Measurements from ENCODE around the gene NDC80.

NDC80 gene

GRCh38 chr18:2559249-2559648 is 12.1 kb upstream of the NDC80 start:
- no peak for DNase-seq (ENCODE audit: low spot score)

DNA sequence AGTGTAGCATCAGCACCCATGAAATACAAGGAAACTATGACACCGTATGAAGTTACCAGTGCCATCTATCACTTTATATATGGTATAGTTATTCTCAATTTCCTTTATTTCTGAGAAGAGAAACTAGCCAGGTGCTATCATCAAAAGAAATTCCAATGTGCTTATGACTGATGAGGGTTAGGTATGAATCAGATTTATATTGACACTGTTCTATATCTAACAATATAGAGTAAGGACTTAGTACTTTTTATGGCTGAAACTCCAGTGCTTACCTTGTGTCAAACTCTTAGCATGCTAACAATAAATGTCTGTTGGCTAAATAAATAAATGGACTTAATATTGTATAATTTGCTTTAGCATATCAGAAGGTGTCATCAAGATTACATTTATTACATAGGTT is 7.0 kb upstream of the NDC80 start:
- no peak for DNase-seq (ENCODE audit: low spot score)

GRCh38 chr18:2568129-2568528 is 3.2 kb upstream of the NDC80 start:
- no peak for DNase-seq (ENCODE audit: low spot score)

DNA sequence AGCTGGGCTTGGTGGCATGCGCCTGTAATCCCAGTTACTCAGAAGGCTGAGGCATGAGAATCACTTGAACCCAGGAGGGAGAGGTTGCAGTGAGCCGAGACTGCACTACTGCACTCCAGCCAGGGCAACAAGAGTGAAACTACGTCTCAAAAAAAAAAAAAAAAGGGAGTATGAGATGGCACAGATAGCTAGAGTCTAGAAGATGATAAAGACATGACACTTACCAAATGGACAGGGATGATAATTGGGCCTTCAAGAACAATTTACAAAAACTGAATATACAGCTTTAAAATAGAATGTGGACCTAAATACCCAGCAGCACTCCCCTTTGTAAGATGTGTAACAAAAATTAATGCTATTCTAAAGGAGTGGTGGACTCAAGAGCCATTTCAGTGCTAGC is 2.8 kb upstream of the NDC80 start:
- DNase-seq (ENCODE audit: low spot score): no peak

DNA sequence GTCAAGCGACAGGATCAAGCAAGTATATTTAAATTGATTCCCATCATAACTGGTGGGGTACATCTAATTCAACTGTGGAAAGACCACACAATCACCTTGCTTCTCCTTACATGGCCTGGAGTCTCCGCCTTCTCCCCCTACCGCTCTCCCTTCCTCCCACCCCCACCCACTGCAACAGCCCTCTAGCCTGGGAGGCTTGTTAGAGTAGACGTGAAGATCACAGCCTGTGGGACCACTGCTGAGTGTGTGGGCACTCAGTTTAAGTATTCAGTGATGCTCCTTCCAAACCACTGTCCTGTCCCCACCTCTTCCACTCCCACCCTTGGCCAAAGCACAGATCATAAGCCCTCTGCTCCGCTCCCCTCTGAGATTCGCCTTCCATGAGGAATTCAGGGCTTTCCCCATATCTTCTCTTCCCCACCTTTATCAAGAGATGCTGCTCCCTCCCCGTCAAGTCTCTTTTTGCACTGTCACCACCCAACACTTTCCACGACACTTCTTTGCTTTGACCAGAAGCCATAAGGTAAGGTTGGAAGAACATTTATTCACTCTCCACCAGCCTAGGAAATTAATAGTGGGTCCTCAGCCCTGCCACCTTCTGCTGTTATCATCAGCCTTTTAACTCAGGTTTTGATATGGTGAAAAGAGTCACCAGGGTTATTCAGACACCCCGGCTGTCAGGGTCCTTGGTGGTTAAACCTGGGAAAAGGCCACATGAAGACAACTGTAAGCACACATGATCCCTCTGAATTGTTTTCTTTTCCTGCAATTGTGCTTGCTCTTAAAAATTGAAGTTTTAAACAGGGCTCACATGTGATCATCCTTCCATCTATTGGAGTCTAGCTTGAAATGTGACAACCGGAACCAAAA is 1.8 kb upstream of the NDC80 start:
- no peak for DNase-seq (ENCODE audit: low spot score)

- DNase-seq (ENCODE audit: low spot score): peak; percentile 80
These were observed 571 bp upstream of the NDC80 start for GRCh38 chr18:2570772-2571199.

DNA sequence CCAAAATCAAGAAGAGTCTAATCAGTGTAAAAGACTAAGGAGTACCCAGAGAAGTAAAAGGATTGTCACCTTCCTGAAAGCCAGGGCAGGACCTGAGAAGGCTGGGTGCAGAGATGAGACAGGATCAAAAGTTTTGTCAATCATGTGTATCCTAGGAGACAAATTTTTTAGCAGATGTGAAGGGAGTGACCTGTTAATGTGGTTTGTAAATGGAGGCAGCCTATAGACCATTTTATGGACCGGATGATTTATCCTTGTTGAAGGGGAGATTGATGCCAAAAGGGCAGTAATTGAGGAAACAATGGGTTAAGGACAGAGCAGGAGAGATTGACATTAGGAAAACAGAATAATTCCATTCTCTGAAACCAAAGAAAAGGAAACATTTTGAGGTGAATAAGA is 813 bp downstream of the NDC80 start:
- no peak for DNase-seq (ENCODE audit: low spot score)

DNA sequence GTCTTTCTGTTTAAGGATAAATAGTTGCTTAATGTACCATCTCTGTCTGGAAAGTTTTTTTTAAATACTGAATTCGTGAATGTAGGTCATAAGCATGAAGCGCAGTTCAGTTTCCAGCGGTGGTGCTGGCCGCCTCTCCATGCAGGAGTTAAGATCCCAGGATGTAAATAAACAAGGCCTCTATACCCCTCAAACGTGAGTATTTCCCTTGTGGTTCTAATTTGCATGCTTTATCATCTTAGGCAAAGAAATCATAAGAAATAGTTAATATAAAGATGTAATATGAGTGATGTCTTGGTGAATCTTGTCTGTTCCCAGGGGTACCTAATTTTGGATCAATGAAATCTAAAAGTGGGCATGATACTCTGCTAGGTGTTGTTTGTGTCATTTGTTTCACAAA is 1.5 kb downstream of the NDC80 start:
- DNase-seq (ENCODE audit: low spot score): no peak

DNA sequence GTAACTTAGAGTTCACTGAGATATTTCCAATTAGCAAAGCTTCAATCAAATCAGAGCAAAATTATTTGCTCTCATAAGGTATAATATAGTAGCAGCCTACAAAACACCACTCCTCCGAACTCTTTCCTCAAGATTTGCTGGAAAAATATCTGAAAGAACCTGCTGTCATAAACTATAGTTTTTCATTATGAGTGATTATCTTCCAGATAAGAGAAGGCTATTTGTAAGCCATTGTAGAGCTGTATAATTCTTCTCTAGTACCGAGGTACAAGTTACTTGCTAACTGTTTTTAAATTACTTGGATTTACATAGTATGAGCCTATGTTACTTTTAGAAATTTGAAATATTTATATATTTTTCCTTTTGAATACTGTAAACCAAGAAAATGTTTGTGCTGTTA is 2.1 kb downstream of the NDC80 start:
- DNase-seq (ENCODE audit: low spot score): no peak

GRCh38 chr18:2587788-2588187 is 16.4 kb downstream of the NDC80 start:
- DNase-seq (ENCODE audit: low spot score): no peak

DNA sequence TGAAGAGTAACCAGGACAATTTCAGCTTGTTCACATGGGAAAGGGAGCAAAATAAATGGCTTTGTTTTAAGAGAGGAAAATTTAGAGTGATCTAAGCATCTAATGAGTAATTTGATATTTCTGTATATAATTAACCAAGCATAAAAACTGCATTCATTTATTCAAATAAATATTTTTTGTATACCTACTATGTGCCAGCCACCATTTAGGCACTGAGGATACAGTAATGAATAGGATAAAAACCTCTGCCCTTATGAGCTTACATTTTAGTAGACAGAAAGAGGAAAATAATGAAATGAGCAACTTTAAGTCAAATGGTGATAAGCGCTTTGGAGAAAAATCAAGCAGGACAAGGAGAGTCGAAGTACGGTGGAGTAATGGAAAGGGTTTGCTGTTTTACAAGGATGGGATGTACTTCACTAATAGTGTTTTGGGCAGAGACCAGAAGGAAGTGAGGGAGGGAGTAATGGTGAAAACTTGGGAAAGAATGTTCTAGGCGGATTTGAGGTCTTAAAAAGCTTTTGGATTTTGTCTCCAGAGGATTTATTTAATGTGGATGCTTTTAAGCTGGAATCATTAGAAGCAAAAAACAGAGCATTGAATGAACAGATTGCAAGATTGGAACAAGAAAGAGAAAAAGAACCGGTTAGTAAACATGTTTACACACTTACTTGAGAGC is 17.4 kb downstream of the NDC80 start:
- DNase-seq (ENCODE audit: low spot score): no peak

DNA sequence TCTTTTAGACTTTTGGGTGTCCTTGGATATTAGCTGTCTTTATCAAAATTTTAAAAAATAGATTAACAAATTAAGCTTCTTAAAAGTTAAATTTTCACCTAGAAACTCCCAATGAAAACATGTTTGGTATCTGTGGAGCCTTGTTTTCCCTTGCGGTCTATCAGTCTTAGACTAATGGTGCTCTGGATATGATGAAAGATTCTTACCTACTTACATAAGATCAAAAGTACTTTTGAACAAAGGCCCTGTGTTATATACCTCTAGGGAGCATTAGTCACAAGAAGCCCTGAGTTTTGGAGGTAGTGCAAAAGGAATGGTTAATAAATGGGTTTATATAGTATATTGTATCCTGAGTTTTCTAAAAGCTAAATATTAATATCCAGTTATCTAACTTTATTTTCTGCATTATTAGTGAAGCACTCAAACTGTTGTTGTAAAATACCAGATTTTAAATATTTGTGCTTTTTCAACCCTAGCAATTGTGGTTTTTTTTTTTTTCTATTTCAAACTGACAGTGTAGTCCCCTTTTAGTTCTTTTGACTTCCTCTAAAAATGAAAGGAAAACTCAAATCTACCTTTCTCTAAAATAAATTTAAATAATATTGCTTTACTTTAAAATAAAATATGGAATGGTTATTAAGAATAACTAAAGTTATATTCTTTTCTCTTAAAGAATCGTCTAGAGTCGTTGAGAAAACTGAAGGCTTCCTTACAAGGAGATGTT is 18.1 kb downstream of the NDC80 start:
- DNase-seq (ENCODE audit: low spot score): no peak

DNA sequence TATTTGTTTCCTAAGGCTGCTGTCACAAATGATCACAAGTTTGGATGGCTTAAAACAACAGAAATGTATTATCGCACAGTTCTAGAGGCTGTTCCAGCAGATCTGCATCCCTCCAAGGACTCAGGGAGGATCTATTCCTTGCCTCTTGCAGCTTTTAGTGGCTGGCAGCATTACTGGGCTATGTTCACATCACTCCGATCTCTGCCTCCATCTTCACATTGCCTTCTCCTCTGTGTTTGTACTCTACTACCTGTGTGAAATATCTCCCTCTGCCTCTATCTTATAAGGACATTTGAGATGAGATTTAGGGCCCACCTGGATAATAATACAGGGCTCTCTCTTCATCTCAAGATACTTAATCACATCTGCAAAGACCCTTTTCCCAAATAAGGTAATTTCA is 18.9 kb downstream of the NDC80 start:
- DNase-seq (ENCODE audit: low spot score): no peak

GRCh38 chr18:2597639-2598038 is 26.3 kb downstream of the NDC80 start:
- no peak for DNase-seq (ENCODE audit: low spot score)

DNA sequence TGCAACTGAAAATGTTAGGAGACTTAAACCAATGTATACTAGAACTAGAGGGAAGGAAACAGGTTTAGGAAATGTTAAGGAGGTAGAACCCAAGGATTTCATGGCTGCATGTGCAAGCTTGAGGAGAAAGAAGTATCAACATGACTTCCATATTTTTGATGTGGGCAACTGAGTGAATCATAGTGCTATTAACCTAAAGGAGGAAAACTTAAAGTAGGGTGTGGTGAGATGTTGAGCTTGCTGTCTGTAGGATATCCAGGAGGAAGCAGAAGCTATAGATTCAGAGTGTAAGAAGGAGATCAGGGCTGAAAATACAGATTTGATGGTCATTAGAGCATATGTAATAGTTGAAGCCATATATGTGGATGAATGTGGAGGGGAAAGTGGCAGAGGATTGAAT is 31.5 kb downstream of the NDC80 start:
- no peak for DNase-seq (ENCODE audit: low spot score)

DNA sequence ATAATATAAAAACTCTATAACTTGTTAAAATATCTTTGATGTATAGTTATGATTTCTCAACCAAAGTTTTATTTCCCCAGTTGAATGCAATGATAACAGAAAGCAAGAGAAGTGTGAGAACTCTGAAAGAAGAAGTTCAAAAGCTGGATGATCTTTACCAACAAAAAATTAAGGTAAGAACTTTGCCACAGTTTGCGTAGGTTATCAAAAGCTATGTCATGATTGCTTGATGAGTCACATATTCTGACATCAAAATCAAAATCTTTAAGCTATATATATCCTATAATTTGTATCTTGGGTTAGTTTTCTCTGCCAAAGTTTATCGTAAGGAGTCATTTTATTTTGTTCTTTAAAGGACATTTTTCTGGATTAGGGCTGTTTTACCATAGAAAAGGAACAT is 35.0 kb downstream of the NDC80 start:
- DNase-seq (ENCODE audit: low spot score): no peak

- no peak for DNase-seq (ENCODE audit: low spot score)
These were observed 38.2 kb downstream of the NDC80 start for GRCh38 chr18:2609604-2610003.

GRCh38 chr18:2610549-2610948 is 39.2 kb downstream of the NDC80 start:
- DNase-seq (ENCODE audit: low spot score): no peak

DNA sequence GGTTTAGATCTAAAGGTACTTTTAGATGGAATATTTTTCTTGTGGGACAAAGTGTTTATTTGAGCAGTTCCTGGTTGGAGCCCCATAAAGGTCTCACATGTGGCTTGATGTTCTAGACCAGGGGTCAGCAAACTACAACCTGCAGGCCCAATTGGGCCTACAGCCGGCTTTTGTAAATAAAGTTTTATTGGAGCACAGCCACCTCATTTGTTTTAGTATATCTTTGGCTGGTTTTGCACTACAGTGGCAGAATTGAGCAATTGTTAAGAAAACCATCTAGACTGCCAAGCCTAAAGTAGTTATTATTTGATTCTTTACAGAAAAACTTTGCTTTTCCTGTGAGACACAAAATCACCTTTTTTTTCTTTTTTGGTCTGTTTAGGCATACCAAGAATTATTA is 41.6 kb downstream of the NDC80 start:
- no peak for DNase-seq (ENCODE audit: low spot score)

DNA sequence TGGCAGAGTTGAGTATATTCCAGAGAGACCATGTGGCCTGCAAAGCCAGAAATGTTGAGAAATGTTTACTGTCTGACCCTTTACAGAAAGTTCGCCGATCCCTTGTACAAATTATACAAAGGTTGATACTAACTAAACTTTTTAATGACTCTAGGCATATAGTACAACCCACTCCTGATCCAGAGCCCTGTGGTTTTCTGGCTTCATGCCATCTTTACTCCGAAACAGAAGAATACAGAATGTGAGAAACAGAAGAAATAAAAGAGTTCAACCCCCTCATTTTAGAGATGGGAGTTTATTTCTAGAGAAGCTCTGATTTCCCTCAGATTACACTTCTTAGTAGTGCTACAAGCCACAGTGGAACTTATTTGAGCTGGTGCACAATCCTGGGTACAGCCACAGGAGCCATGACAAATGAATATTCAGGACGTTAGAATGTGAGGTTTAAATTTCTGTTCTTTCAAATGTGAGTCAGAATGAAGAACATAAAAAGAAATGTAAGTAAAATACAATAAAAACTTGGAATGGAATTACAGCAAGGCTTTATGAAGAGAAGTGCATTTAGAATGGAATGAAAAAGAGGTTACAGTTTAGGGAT is 46.1 kb downstream of the NDC80 start:
- no peak for DNase-seq (ENCODE audit: low spot score)

DNA sequence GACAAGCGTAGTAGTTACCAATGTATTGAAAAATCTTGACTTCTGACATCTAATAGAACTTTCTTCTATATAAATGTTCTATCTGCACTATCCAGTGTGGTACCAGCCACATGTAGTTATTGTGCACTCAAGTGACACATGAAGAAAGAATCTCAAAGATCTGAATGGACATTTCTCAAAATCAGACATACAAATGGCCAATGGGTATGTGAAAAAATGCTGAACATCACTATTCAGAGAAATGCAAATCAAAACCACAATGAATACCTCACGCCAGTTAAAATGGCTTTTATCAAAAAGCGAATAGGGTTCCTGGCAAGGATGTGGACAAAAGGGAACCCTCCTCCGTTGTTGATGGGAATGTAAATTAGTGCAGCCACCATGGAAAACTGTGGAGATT is 46.7 kb downstream of the NDC80 start:
- DNase-seq (ENCODE audit: low spot score): no peak

- no peak for DNase-seq (ENCODE audit: low spot score)
These were observed 53.9 kb downstream of the NDC80 start for GRCh38 chr18:2625217-2625616.

Data from Ammon's horn (tissue), 1 donor.